NCI-H146 (cell line): Measurements from ENCODE around the gene RAB27B.
"Not testable (repeated sequence)": the region's sequence is repeated elsewhere in the genome, so short reads cannot be mapped to it uniquely, and the experiment has no call there.

ENCODE experiments used
- DNase-seq: peaks from one replicate; lab custom pipeline; 2025; lab: John Stamatoyannopoulos, UW

Gene RAB27B, protein sequence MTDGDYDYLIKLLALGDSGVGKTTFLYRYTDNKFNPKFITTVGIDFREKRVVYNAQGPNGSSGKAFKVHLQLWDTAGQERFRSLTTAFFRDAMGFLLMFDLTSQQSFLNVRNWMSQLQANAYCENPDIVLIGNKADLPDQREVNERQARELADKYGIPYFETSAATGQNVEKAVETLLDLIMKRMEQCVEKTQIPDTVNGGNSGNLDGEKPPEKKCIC

DNA sequence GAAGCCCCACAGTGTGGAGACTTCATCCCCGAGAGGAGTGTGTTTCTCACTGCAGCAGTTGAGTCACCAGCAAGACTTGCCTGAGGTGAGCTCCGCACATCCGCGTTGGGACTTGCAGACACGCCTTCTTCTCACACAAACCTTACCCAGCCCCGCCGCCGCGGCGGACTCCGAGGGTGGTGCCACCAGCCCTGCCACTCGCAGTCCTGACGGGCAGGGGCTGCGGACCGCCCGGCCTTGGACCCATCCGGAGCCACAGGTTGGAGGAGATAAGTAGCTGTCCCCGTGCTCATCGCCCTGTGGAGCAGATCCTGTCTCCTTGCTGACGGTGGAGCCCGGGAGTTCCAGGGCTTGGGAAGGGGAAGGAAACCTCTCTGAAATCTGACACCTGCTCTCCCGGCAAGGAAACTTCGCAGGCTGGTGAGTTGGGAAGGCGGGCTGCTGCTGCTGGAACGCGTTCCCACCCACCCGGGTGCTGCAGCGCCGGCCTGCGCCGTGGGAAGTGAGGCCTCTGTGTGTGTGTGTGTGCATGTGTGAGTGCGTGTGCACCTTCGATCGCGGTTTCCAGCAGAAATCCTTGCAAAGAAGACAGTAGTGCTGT is at the start of gene RAB27B:
Gene RAB27B, plus strand, starts transcription at position 197 of the 601 bp plus-strand sequence. CDS start 49,109 bp downstream, outside the sequence.
- peak; percentile 56 for DNase-seq

DNA sequence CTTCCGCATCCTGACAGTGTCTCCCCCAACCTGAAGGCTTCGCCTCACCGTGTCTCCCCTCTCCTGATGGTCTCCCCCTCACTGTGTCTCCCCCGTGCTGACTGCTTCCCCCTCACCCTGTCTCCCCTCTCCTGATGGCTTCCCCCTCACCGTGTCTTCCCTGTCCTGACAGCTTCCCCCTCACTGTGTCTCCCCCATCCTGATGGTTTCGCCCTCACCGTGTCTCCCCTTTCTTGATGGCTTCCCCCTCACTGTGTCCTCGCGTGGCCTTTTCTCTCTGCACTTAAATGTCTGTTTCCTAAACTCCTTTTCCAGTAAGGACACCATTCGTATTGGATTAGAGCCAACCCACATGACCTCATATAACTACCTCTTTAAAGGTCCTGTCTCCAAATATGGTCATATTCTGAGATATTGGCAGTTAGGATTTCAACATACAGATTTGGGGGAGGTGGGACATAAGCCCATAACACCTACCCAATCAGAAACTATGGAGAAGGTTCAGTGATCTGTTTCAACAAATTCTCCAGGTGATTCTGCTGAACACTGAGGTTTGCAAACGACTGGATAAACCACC is 47.9 kb upstream of the RAB27B start:
- DNase-seq = no peak

DNA sequence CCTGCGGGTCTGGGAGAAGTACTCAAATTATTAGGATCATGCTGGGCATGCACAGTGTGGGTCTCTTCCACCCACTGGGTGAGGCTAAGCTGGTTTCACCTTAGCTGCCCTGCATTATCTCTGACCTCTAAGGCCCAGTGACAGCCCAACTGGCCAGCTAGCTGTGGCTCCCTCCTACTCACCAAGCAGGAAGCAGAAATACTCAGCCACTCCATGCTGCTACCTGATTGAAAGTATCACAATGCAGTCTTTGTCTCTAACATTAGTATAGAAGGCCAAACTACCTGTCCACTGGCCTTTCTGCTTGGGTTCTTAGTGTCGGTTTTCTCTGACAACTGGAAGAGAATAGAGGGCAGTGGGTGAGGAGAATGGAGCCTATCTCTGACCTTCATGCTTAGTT is 47.3 kb upstream of the RAB27B start:
- no peak for DNase-seq

- DNase-seq = no peak
These were observed 45.1 kb upstream of the RAB27B start for GRCh38 chr18:54783139-54783538.

- no peak for DNase-seq
These were observed 42.1 kb upstream of the RAB27B start for GRCh38 chr18:54786206-54786605.

- no peak for DNase-seq
These were observed 41.2 kb upstream of the RAB27B start for GRCh38 chr18:54787121-54787520.

DNA sequence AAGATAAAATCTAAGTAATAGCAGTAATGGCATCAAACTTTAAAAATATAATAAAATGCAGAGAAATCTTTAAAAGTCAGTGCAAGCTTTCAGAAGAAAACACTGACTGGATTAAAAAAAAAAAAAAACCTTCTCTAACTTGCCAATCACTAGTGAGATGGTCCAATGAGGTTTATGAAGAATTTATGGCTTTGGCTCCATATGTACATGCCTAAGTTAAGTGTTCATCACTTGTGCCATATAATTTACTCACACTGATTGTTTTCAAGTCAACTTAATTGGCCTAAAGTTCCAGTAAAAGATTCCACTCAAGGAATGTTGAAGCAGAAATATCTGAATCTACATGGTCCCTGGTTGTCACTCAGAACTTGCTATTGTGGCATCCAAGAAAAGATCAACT is 40.7 kb upstream of the RAB27B start:
- no peak for DNase-seq

DNA sequence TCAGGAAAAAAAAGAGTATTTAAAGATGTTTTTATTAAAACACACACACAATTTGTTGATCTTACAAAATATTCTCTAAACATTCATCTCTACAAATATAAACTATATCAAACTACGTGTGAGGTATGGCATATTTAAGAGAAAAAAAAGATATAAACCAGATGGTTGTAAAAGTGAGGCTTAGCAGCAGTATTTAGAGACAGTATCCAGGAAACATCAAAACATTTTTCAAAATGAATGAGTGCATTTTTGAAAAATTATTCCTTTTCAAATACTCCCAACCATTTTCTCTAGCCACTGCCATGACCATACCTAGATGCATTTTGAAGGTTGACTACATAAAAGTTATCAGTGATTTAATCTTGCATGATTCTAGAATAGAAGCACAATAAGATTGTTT is 38.2 kb upstream of the RAB27B start:
- no peak for DNase-seq

DNA sequence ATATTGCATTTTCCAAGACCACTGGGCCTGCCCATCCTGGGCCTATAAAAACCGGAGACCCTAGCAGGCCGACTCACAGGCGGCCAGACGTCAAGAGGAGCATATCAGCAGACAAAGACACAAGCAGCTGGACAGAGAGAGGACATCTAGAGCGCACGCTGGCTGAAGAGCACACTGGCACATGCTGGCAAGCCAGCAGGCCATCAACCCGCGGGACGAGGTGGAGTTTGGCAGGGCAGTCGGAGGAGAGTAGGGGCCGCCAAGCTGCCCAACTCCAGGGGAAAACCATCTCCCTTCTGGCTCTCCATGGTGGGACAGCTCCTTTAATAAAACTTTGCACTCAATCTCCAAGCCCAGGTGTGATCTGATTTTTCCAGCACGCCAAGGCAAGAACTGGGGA is 36.6 kb upstream of the RAB27B start:
- no peak for DNase-seq

DNA sequence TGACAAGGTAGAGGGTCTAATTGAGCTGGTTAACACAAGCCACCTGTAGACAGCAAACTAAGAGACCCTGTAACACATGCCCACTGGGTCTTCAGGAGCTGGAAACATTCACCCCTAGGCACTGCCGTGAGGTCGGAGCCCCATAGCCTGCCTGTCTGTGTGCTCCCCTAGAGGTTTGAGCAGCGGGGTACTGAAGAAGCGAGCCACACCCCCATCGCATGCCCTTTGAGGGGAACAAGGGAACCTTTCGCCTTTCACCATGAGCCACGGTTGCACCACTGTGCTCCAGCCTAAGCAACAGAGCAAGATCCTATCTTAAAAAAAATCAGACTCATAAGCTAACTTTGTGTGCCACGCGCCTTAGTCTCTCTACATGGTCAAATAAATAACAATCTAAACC is 36.2 kb upstream of the RAB27B start:
- no peak for DNase-seq

GRCh38 chr18:54794823-54795222 is 33.5 kb upstream of the RAB27B start:
- no peak for DNase-seq

- DNase-seq = no peak
These were observed 30.1 kb upstream of the RAB27B start for GRCh38 chr18:54798186-54798585.

- DNase-seq = no peak
These were observed 26.9 kb upstream of the RAB27B start for GRCh38 chr18:54801374-54801773.

- no peak for DNase-seq
These were observed 26.1 kb upstream of the RAB27B start for GRCh38 chr18:54802178-54802577.

- no peak for DNase-seq
These were observed 25.4 kb upstream of the RAB27B start for GRCh38 chr18:54802686-54803395.

DNA sequence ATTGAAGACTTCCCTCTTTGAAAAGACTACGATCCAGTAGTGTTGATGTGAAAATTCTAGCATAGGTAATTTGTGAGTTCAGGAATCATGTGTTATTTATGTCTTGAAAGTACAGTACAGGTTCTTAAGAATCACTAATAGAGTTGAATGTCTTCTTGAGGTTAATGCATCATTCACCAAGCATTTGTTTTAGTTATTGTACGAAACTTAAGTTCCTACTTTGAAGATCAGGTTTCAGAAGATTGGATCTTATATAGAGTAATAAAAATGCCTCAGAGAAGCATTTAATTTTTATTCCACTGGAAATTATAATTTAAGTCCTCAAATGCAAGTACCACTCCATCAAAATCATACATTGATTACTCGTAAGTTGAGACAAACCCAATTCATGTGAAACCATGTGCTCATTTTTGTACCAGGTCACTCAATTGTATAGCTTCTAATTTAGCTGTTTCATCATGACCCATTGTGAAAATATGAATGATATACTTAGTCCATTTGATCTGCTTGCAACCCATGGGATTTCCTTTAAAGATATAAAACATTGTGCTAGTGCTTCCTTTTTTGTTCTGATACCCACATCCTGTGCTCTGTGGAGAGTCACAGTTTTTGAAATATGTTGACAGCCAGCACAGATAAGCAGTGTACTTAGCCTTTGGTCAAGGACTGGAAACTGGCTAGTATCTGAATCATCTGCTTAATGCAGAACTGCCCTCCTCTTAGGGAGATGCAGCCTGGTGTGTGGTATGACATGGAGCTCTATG is 22.5 kb upstream of the RAB27B start:
- no peak for DNase-seq

DNA sequence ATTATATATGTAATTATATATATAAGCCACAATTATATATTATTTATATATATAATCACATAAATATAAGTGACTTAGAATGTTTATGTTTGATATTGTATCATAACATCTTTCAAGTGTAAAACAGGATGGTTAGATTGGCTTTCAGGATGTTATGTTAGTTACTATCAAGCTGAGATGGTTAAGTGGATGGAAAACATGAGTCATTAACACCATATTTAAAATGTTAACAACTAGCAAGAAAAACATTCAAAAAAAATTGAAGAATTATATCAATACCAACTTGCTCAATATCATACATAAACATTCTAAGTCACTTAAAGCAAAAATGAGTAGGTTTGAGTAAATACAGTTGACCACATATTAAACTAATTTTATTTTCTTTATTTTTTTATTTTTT is 21.8 kb upstream of the RAB27B start:
- no peak for DNase-seq

DNA sequence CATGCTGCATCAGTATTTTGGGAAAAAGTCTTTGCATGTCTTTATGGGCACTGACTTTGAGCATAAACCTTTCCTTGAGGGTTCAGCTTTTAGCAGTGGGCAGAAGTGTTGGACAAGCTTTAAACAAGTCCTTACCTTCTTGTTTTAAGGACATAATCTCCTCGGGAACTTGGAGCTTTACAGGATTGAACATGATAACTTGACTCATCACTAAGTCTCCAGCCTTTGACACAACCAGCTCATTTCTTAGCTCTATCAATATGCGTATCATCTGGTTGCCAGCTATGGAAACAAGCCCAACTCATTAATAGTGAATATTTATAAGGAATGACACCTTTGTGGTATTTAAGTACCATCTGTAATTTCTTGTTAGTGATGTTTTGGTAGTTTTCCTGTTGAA is 21.0 kb upstream of the RAB27B start:
- DNase-seq = no peak

- not testable (repeated sequence) for DNase-seq
These were observed 17.6 kb upstream of the RAB27B start for GRCh38 chr18:54810662-54811061.

DNA sequence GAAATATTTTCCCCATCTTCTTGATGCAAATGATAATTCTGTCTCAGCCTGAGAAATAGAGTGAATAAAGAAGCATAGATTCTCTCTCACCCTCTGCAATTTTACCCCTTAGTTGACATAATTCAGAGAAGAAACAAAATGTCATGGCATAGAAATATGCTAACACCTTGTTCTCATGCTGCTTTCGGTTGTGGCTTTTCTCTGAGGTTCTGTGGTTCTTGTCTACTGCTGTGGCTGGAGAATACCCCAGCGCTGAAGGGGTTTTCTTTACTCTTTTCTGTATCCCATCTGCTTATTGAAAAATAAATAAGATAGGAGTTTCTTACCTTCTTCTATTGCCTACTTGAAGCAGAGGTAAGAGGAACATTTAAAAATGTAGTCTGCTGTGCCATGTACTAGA is 15.4 kb upstream of the RAB27B start:
- no peak for DNase-seq

- no peak for DNase-seq
These were observed 15.0 kb upstream of the RAB27B start for GRCh38 chr18:54813305-54813704.

GRCh38 chr18:54813977-54814565 is 14.2 kb upstream of the RAB27B start:
- no peak for DNase-seq
